NCI-H1694 treated with DMSO at 0.1 percent for 48 hours (cell line): ENCODE results near the gene ADAM20.
"Not testable (repeated sequence)": the region's sequence is repeated elsewhere in the genome, so short reads cannot be mapped to it uniquely, and the experiment has no call there.

ENCODE experiments used
- DNase-seq: peaks from one replicate; lab custom pipeline; 2025; lab: John Stamatoyannopoulos, UW

Gene ADAM20

DNA sequence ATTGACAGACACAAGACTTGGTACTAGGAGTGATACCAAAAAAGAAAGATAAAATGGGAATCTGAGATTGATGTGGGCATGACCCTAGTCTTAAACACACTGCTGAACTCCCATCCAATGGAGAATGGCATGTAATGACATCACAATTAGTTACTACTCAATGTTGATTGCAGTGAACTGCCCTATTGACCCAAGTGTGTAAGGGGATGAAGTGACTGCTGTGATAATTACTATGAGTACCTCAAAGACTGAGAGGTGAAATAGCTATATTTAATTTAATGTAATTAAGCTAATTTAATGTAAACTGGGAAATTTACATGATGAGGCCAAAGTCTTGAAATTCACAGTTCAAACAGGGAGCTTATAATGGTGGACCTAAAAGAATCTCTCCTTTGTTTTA is at the start of gene ADAM20:
ADAM20 (minus strand) TSS at position 101 of the 400 bp plus-strand sequence. CDS start 10,247 bp downstream, outside the sequence.
- no peak for DNase-seq

GRCh38 chr14:70576891-70577290 is 42.1 kb upstream of the ADAM20 start:
- no peak for DNase-seq

- DNase-seq = no peak
These were observed 38.2 kb upstream of the ADAM20 start for GRCh38 chr14:70573050-70573449.

- DNase-seq = no peak
These were observed 36.3 kb upstream of the ADAM20 start for GRCh38 chr14:70571139-70571538.

- peak; percentile 43 for DNase-seq
These were observed 33.0 kb upstream of the ADAM20 start for GRCh38 chr14:70567791-70568190.

DNA sequence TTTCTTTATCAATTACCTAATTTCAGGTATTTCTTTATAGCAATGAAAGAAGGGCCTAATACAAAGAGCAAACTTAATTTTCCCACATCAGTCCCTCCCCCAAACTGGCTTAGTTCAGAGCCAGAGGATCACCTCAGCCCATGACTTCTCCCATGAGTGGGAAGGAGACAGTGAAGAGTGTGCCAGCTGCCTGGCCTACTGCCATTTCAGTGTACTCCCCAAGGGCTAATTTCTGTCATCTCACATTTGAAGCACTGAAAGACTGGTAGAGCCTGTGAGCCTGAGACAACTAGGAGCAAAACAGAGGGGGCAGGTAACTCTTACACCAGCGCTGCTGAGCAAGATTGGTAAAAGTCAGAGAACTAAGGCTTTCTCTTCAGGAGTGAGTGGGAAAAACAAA is 29.1 kb upstream of the ADAM20 start:
- no peak for DNase-seq

- DNase-seq = no peak
These were observed 28.6 kb upstream of the ADAM20 start for GRCh38 chr14:70563417-70563816.

DNA sequence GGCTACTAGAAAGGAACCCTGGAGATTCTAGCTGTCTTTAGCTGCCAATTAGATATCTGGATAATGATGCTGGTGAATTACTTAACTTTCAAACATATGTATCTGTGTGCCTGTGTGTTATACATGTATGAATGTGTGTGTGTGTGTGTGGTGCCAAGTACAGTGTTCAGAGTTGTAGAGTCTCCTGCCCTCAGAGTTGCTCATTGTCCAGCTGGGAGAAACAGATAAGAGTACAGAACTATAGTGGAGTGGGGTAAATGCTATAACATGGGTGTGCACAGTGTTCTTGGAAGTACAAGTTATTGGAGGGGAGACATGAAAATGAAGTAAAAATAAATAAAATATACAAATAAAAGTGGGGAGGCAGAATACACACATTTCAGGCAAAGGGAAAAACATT is 23.6 kb upstream of the ADAM20 start:
- no peak for DNase-seq

DNA sequence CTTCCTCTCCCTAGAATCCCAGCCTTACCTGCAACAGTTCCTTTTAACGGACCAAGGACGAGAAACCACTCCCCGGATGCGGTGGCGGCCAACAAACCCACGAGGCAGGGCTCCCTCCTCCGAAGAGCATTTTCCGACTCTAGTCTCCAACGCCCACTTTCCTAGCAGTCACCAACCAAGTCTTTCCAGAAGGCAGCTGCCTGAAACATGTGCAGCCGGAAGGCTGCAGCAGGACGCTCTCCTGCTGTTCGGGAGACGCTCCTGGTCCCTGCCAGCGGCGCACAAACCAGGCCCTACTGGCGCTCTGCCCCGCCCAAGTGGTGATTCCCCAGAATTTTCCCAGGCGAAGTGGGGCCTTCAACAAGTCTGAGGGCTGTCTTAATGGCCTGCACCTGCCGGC is 21.1 kb upstream of the ADAM20 start:
- no peak for DNase-seq

DNA sequence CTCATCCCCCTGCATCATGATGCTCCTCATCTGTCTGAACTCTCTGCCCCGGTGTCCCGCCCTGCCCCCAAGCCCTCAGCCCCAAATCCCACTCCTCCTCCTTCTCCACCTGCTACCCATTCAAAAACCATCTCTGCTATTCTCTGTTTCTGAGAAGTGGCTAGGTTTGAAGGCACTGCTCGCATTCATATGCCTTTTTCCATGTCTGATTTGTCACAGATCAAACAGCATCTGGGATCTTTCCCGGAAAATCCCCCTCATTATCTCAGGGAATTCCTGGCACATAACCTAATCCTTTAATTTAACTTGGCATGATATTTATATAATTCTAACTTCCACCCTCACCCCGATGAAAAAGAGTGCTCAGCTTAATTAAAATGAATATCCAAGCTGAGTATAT is 3.3 kb upstream of the ADAM20 start:
- DNase-seq = no peak

DNA sequence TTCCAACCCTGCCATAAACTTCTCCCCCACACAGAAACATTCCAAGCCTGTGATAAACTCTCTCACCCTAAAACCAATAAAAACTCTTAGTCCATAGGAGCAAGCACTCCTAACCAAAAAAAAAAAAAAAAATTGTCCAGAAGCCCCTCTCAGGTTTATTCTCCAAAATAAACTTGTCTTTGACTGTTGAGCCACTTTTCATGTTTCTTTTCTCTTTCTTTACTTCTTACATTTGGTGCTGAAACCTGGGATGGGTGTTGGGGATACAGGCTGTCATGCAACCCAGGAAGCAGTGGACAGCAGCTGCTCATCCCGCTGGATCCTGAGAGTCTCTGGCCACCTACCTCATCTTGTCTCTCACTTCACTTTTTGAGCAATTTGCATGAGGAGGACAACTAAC is 2.0 kb upstream of the ADAM20 start:
- no peak for DNase-seq

- no peak for DNase-seq
These were observed 4.4 kb downstream of the ADAM20 start for GRCh38 chr14:70530417-70530816.

GRCh38 chr14:70527501-70528105 is 7.2 kb downstream of the ADAM20 start:
- no peak for DNase-seq

DNA sequence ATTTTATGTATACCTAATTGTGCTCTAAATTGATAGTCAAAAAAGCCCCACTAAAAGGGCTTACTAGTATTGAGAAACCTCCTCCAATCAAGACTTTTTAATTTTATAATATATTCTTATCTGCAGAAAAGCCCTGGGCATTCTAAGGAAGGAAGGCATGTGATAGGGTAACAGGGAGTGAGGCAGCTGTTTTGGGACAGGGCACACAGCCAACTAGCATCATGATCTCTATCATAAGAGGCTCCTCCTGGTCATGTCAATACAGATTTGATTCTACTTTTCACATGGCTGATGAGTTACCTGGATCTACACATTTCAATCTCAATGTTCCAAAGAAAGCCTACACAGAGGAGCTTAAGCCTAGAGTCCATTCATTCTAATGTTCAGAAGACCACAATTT is 9.1 kb downstream of the ADAM20 start:
- DNase-seq = no peak

GRCh38 chr14:70515811-70516210 is 19.0 kb downstream of the ADAM20 start:
- DNase-seq = no peak

DNA sequence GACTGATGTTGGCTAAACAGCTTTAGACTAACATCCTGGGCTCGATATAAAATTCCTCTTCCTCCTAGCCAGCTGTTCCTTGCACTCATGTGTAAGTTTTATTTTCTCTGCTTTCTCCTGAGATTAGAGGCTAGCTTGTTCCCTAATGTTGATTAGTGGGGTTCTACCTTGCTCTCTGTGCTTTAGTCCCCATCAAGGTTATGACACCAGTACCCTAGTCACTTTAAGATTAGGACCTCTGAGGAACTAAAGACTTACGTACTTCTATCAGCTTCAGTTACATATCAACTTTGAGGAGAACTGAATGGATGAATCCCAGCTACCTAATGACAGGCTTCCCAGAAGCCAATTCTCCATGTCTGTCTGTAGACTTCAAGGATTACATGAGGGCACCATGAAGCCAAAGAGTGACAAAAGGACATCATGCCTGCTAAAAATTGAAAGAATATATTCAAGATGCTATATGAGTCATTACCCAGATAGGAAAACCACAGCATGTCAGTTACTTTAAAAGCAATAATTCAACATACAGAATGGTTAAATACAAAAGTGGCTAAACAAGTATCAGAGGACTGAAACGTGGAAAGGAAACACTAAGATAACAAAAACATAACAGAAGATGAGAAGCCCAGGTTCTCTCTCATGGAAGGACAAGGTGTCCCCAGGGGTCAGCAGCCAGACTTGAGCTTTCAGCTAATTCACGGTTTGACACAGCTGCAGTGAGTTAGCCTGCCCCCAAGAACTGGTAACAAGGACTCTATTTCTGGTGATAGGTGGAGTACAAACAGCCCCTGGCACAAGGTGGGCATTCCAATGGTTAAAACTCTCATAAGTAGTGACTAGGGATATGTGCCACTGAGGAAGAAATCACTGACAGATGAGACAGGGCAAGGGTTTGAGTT is 20.4 kb downstream of the ADAM20 start:
- no peak for DNase-seq

DNA sequence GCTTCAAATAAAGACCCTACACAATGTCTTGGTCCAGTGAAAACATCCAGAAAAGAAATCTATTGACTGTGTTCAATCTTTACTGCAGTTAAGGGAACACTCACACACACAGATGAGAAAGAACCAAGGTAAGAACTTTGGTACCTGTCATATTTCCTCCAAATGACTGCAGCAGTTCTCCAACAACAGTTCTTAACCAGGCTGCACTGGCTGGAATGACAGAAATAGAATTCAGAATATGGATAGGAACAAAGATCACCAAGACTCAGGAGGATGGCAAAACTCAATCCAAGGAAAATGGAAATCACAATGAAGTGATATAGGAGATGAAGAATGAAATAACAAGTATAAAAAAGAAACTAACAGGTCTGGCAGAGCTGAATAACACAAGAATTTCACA is 36.6 kb downstream of the ADAM20 start:
- no peak for DNase-seq

- no peak for DNase-seq
These were observed 45.1 kb downstream of the ADAM20 start for GRCh38 chr14:70489579-70490200.

DNA sequence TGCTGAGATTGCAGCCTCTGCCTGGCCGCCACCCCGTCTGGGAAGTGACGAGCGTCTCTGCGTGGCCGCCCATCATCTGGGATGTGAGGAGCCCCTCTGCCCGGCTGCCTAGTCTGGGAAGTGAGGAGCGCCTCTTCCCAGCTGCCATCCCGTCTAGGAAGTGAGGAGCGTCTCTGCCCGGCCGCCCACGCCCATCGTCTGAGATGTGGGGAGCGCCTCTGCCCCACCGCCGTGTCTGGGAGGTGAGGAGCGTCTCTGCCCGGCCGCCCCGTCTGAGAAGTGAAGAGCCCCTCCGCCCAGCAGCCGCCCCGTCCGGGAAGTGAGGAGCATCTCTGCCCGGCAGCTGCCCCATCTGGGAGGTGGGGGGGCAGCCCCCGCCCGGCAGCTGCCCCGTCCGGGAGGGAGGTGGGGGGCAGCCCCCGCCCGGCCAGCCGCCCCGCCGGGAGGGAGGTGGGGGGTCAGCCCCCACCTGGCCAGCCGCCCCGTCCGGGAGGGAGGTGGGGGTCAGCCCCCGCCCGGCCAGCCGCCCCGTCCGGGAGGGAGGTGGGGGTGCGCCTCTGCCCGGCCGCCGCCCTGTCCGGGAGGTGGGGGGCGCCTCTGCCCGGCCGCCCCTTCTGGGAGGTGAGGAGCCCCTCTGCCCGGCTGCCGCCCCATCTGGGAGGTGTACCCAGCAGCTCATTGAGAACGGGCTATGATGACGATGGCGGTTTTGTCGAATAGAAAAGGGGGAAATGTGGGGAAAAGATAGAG is 57.3 kb downstream of the ADAM20 start:
- DNase-seq = not testable (repeated sequence)

- DNase-seq = not testable (repeated sequence)
These were observed 59.3 kb downstream of the ADAM20 start for GRCh38 chr14:70475459-70475858.

GRCh38 chr14:70473825-70474224 is 61.0 kb downstream of the ADAM20 start:
- no peak for DNase-seq
